Eye (tissue), 1 donor: ENCODE results near the gene IFNAR1.
A peak's percentile ranks its signal among the peaks of the same experiment; 100 is the strongest.

Experiments used
- DNase-seq: peaks from one replicate; pipeline ENCODE4 v3.0.0-alpha.2; 2015

Gene IFNAR1

DNA sequence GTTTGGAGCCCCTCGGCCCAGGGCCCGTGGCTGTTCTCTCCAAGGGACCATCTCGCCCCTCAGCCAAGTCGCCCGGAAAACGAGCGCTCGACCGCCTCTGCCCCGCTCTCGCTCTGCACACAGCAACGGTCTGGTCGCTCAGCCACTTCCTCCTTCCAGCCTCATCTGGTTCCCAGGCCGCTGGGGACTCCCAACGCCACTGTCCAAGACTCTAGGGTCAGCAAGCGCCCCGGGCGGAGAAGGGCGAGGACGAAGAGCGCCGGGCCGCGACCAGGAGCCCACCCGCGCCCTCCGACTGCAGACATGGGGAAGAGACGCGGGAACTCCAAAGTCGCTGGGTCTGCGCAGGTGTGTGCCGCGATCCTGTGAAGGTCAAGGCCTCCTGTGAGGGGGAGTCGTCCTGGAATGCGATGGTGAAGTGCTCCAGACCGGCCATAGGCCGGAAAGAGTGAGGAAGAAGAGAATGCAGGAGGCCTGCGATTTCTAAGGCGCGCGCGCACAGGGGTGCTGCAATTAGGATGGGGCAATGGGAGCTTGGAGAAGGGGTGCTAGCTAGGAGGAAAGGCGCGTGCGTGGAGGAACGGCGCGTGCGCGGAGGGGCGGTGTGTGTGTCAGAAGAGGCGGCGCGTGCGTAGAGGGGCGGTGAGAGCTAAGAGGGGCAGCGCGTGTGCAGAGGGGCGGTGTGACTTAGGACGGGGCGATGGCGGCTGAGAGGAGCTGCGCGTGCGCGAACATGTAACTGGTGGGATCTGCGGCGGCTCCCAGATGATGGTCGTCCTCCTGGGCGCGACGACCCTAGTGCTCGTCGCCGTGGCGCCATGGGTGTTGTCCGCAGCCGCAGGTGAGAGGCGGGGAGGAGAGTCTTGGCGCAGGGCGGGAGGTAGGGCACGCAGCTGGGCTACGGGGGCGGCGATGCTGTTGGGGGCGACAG is at the start of gene IFNAR1:
IFNAR1 (plus strand) TSS at position 680 of the 931 bp plus-strand sequence; CDS start at position 766, 86 bp downstream.
- DNase-seq, result peak; percentile 100

GRCh38 chr21:33278721-33279120 is 46.0 kb upstream of the IFNAR1 start:
- peak; percentile 20 for DNase-seq

GRCh38 chr21:33279330-33279820 is 45.4 kb upstream of the IFNAR1 start:
- no peak for DNase-seq

GRCh38 chr21:33281096-33281652 is 43.6 kb upstream of the IFNAR1 start:
- DNase-seq, result no peak

- no peak for DNase-seq
Observed at GRCh38 chr21:33283203-33283602, 41.6 kb upstream of the IFNAR1 start.

DNA sequence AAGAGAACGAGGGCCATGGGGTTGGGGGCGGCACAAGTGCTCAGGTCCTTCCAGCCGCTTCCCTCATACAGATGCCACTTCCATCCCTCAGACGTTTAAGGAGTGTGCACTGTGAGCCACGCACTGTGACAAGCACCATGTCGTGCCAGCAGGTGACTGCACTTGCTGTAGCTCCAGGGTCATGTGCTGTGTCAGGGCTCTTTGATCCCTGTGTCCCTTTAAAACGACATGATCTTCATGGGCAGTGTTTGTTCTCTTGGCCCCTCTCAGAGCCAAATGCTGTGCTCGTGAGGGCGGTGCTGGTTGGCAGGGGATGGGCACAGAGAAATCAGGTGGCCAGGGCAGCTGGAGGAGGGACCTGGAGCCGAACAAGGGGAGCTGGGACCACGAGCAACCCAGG is 38.7 kb upstream of the IFNAR1 start:
- no peak for DNase-seq

- peak; percentile 24 for DNase-seq
Observed at GRCh38 chr21:33286600-33287456, 37.9 kb upstream of the IFNAR1 start.

DNA sequence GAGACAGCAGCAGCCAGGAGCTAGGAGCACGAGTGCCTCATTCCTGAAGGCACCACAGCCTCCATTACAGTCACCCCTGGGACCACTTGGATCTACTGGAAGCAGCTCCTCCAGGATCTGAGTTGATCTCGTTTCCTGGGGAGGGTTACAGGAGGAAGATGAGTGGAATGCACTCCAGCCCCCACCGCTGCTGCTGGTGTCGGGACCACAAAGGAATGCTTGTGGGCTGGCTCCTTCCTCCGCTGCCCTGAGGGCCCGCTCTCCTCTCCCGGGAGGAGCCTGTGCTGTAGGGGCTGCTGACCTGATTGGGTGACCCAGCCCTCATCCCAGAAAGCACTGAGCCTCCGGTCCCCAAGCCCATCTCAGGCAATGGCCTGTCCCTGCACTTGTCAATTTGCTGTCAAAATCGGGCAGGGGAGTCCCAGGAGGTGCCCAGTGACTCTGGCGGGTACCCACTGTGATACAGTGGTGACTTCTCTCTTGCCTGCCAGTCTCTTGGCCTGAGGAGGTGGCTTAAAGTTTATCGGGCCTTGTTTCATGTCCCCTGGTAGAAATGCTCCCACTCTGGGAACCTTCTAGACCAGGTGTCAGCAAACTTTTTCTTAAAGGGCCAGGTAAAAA is 35.5 kb upstream of the IFNAR1 start:
- DNase-seq, result no peak

GRCh38 chr21:33290441-33290840 is 34.3 kb upstream of the IFNAR1 start:
- no peak for DNase-seq

GRCh38 chr21:33291686-33292085 is 33.1 kb upstream of the IFNAR1 start:
- DNase-seq, result no peak

GRCh38 chr21:33292724-33293123 is 32.0 kb upstream of the IFNAR1 start:
- no peak for DNase-seq

DNA sequence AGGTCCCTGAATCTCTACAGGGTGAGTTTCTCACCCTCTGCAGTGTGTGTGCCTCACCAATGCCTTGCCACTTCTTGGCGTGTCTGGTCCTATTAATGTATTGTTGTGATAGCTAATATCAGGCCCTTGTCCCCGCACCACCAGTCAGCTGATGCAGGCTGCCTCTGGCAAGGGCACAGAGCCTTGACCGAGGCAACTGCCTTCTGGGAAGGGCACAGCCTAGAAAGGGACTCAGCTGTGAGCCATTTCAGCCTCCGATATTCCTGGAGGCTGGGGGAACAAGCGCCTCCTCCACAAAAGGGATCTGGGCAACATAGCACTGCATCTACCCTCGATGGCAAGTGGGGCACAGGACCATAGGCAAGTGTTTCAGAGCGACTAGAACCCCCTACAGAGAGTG is 31.6 kb upstream of the IFNAR1 start:
- no peak for DNase-seq

DNA sequence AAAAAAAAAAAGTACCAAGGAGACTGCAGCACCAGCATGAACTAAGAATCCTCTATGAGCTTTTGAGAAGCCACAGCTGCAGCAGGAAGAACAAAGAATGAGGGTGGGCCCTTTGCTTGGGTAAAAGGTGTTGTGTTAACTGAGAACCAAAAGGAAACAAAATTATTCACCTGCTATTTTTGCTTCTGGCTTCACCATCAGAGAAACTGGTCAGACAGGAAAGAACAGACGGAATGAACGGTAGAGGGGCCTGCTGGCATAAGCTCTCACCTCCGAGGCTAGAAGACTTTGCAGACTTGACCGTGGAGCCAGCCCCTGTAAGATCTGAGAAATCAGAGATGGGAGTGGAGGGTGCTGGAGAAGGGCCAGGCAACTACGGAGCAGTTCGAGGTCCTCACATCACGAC is 31.0 kb upstream of the IFNAR1 start:
- no peak for DNase-seq

GRCh38 chr21:33296156-33296555 is 28.6 kb upstream of the IFNAR1 start:
- DNase-seq, result no peak

DNA sequence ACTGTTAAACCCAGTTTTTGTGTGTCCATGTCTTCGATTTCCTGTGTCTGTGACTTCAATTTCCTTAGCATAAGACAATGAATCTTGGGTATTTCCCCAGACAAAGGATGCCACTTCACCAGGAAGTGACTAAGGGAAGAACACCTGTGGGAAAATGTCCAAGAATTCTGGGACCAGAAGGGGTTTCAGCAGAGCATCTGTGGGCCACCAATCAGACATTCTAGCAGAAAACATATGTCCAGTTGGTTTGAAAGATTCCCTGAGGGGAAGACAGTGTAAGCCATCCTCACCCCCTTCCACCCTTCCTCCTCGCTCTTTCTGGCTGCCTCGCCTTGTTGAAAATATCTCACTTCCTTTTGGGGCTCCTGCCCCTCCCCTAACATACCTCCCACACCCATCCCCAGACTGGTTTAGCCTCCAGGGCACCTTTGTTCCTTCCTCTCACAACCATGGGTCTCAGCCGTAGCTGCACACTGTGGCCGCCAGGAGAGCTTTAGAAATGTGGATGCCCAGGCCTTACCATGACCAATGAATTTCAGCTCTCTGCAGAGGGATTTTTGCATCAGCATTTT is 25.5 kb upstream of the IFNAR1 start:
- no peak for DNase-seq

DNA sequence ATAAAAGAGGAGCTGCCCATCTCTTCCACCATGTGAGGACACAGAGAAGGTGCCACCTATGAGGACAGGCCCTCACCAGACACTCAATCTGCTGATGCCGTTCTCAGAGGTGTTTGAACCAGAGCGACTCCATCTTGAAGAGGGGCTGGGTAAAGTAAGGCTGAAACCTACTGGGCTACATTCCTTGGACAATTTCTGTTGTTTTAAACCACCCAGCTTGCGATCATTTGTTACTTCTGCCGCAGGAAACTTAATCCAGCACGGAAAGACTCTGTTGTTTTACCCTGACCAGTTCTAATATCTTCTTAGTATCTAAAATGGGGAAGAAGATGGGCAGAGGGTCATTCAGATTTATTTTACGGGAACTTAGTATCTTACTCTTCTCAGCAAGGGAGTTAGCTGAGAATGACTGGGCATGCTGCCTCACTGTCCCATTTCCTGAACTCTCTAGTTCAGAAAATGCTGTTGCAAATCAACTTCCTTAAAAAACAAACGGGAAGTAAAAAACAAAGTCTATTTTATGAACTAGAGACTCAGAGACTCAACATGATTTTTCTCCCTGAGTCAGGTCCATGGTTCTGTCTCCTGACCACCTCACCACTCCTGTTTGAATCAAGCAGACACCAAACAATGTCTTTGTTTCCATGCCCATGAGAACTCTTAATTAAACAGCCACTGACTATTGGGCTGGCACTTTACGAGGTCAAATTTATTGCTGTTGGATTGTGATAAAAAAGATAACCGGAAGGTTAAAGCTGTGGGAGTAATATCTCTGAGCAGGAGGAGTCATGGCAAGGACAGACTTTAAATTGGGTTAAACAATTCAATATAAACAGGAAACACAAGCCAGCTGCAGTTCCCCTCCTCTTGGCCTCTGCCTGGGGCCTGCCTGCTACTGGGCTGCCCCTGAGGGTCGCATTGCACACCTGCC is 23.8 kb upstream of the IFNAR1 start:
- DNase-seq, result no peak

- no peak for DNase-seq
Observed at GRCh38 chr21:33301632-33302002, 23.2 kb upstream of the IFNAR1 start.

DNA sequence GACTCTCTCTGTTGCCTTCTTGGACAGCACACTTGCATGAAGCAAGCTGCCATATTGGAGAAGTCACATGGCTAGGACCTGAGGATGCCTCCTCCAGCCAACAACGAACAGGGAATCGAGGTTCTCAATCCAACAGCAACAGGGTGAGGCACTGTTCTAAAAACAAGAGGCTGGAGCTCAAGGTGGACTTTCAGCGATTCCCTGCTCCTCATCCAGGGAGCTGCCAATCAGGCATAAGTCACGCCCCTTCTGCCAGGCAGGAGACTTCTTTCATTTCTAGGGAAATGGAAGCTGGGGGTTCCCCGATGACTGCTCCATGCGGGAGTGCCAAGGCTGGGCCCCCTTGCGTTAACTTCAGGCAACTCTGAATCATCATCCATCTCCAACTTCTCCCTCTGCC is 22.7 kb upstream of the IFNAR1 start:
- DNase-seq, result no peak

GRCh38 chr21:33302796-33303195 is 22.0 kb upstream of the IFNAR1 start:
- DNase-seq, result no peak

DNA sequence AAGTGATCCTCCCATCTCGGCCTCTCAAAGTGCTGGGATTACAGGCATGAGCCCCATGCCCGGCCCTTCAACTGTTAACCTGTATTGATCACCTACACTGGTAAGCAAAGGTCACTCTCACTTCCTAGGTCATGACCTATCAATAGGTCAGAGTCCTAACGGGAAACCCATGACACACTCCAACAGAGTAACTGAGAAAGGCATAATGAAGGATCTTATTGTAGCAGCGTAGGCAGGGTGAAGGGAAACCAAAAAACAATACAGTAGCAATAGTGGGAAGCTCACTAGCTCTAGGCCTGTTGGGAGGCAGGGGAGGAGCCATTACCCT is 19.5 kb upstream of the IFNAR1 start:
- no peak for DNase-seq

DNA sequence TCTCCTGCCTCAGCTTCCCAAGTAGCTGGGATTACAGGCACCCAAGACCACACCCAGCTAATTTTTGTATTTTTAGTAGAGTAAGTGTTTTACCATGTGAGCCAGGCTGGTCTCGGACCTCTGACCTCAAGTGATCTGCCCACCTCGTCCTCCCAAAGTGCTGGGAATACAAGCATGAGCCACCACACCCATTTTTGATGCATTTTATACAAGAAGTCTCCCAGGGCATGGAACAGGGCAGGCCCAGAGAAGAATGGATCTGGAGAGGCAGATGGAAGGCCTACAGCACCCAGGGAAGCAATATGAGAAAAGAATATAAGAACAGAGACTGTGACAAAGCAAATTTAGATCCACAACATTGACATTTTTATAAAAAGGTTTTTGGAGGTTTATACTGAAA is 18.8 kb upstream of the IFNAR1 start:
- no peak for DNase-seq
